ENCODE data around the gene SMG7.

DNA sequence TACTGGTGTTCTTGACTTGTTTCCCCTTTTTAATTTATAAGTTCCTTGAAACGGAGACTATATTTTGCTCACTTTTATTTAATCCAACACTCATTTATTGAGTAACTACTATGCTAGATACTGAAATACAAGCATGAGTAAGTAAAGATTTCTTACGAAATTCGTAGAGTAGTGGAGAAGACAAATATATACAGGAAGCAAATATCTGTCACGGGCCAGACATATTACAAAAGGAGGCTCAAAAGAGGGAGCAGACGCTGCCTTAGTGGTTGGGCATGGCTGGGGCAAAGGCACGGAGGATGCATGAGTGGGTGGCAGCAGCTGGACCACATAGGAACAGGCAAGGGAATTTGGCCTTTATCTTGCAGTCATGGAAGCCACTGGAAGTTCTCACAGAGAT lies 111.2 kb downstream of the SMG7 start:
- TF ChIP-seq, protein P1, sequence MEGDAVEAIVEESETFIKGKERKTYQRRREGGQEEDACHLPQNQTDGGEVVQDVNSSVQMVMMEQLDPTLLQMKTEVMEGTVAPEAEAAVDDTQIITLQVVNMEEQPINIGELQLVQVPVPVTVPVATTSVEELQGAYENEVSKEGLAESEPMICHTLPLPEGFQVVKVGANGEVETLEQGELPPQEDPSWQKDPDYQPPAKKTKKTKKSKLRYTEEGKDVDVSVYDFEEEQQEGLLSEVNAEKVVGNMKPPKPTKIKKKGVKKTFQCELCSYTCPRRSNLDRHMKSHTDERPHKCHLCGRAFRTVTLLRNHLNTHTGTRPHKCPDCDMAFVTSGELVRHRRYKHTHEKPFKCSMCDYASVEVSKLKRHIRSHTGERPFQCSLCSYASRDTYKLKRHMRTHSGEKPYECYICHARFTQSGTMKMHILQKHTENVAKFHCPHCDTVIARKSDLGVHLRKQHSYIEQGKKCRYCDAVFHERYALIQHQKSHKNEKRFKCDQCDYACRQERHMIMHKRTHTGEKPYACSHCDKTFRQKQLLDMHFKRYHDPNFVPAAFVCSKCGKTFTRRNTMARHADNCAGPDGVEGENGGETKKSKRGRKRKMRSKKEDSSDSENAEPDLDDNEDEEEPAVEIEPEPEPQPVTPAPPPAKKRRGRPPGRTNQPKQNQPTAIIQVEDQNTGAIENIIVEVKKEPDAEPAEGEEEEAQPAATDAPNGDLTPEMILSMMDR (IDR thresholded peaks at IDR 0.05) = no peak
- TF ChIP-seq POLR2A (IDR thresholded peaks at IDR 0.05; ENCODE audit: low read depth) (no peak), EP300 (IDR thresholded peaks at IDR 0.05) (no peak), POLR2AphosphoS5 (IDR thresholded peaks at IDR 0.05) (peak in 1 of 2 donors; percentile 48)

Data from esophagus muscularis mucosa (tissue), 4 donors.